C4-2B (cell line): ENCODE data around the gene ANKRD22.
"Not testable (repeated sequence)": the region's sequence is repeated elsewhere in the genome, so short reads cannot be mapped to it uniquely, and the experiment has no call there.

ENCODE experiments used
- CTCF ChIP-seq: fragments of 450-650 bp; conservative IDR thresholded peaks from 2 replicates; pipeline ENCODE4 v1.5.1; 2017; ENCODE audit warnings: mild to moderate bottlenecking
- ZFX ChIP-seq: fragments of 450-650 bp; IDR thresholded peaks from 2 replicates; pipeline ENCODE4 v1.6.1; 2017

- not testable (repeated sequence) for TF ChIP-seq CTCF, ZFX
Measured at GRCh38 chr10:88882646-88883447, 31.2 kb upstream of the ANKRD22 start.
